DOHH2 (cell line): Measurements from ENCODE around the gene LUZP1.
A peak's percentile ranks its signal among the peaks of the same experiment; 100 is the strongest.

ENCODE experiments used
- H3F3A ChIP-seq: fragments of 200-600 bp; sonication (generic), shearing (Covaris generic); 2 replicates; pipeline ENCODE4 v1.6.0; 2016; ENCODE audit warnings: antibody characterized with exemption, mild to moderate bottlenecking; ENCODE audit not compliant: control insufficient read depth, insufficient read depth
- H3K27ac ChIP-seq: fragments of 200-600 bp; sonication (generic); 2 replicates; pipeline ENCODE4 v1.5.1; 2014; ENCODE audit warnings: low read depth, mild to moderate bottlenecking, low read length, moderate library complexity
- H3K27me3 ChIP-seq: fragments of 200-600 bp; sonication (generic); 2 replicates; pipeline ENCODE4 v1.6.1; 2014; ENCODE audit warnings: mild to moderate bottlenecking, low read length, mixed read lengths; ENCODE audit not compliant: control insufficient read depth
- H3K36me3 ChIP-seq: fragments of 200-600 bp; sonication (generic); 2 replicates; pipeline ENCODE4 v1.6.1; 2014; ENCODE audit warnings: mild to moderate bottlenecking, low read length, moderate library complexity, mixed read lengths; ENCODE audit not compliant: control insufficient read depth
- H3K4me1 ChIP-seq: fragments of 200-600 bp; sonication (generic); 2 replicates; pipeline ENCODE4 v1.6.1; 2014; ENCODE audit warnings: mild to moderate bottlenecking, low read length, mixed read lengths; ENCODE audit not compliant: control insufficient read depth
- H3K4me2 ChIP-seq: fragments of 200-600 bp; sonication (generic); 2 replicates; pipeline ENCODE4 v1.6.0; 2014; ENCODE audit warnings: mild to moderate bottlenecking, low read length, moderate library complexity
- H3K4me3 ChIP-seq: fragments of 200-600 bp; sonication (generic); 2 replicates; pipeline ENCODE4 v1.5.1; 2014; ENCODE audit warnings: mild to moderate bottlenecking, low read length, mixed read lengths
- H3K79me2 ChIP-seq: fragments of 200-600 bp; sonication (generic); 2 replicates; pipeline ENCODE4 v1.6.1; 2014; ENCODE audit warnings: mild to moderate bottlenecking, low read length, mixed read lengths; ENCODE audit not compliant: control insufficient read depth
- H3K9me2 ChIP-seq: fragments of 200-600 bp; sonication (generic); replicated peaks from 2 replicates; pipeline ENCODE4 v1.6.1; 2014; ENCODE audit warnings: mild to moderate bottlenecking, low read length, mixed read lengths; ENCODE audit not compliant: control insufficient read depth
- H3K9me3 ChIP-seq: fragments of 200-600 bp; sonication (generic); 2 replicates; pipeline ENCODE4 v1.6.1; 2014; ENCODE audit warnings: antibody characterized with exemption, low read length, mixed read lengths; ENCODE audit not compliant: control insufficient read depth, insufficient read depth
- H4K20me1 ChIP-seq: fragments of 200-600 bp; sonication (generic); 2 replicates; pipeline ENCODE4 v1.6.0; 2014; ENCODE audit warnings: low read depth, mild to moderate bottlenecking, antibody characterized with exemption, low read length, moderate library complexity; ENCODE audit not compliant: control insufficient read depth, insufficient read depth
- EZH2phosphoT487 ChIP-seq: fragments of 200-600 bp; sonication (generic); IDR thresholded peaks from 2 replicates; pipeline ENCODE4 v1.6.1; 2017; ENCODE audit warnings: borderline replicate concordance, mild to moderate bottlenecking, antibody characterized with exemption, low read length, moderate library complexity, mixed read lengths
- TF ChIP-seq, protein P1 (sequence below): fragments of 200-600 bp; sonication (generic); IDR thresholded peaks from one replicate; pipeline ENCODE4 v1.5.1; 2014; ENCODE audit warnings: antibody characterized with exemption, mild to moderate bottlenecking, low read depth, low read length; ENCODE audit not compliant: poor library complexity, severe bottlenecking

LUZP1 gene

DNA sequence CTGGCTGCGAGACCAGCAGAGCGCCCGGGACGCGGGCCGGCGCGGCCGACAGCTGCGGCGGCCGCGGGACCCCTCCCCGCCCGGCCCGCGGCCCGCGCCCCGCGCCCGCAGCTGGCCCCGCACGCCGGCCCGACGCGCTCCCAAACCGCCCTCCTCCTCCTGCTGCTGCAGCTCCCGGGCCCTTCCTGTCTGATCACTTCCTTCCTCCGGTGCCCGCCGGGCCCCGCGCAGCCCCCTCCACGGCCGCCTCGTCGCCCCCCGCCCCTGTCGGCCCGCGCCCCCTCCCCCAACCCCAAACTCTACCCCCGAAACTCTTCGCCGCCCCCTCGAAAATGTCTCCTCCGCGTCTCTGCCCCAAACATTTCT lies 594 bp downstream of the LUZP1 start:
- Histone ChIP-seq H3K79me2 (peaks cover 51% of the 10 kb centered on the region), H3K4me3 (peak overlapping the region; percentile 78), H3K9me3 (no peaks in the 10 kb centered on the region), H3K9me2 (no peaks in the 10 kb centered on the region), H3F3A (peaks cover 7% of the 10 kb centered on the region; the same call in 1 of the 2 replicates), H3K4me2 (peak overlapping the region; percentile 71), H3K36me3 (no peaks in the 10 kb centered on the region), H4K20me1 (0 out of 2 replicates have a peak, but pooled peaks cover 11% of the 10 kb centered on the region), H3K27me3 (no peaks in the 10 kb centered on the region), H3K27ac (peak overlapping the region; percentile 39), H3K4me1 (peaks cover 32% of the 10 kb centered on the region)
- no peak for TF ChIP-seq EZH2phosphoT487
- TF ChIP-seq, protein P1, sequence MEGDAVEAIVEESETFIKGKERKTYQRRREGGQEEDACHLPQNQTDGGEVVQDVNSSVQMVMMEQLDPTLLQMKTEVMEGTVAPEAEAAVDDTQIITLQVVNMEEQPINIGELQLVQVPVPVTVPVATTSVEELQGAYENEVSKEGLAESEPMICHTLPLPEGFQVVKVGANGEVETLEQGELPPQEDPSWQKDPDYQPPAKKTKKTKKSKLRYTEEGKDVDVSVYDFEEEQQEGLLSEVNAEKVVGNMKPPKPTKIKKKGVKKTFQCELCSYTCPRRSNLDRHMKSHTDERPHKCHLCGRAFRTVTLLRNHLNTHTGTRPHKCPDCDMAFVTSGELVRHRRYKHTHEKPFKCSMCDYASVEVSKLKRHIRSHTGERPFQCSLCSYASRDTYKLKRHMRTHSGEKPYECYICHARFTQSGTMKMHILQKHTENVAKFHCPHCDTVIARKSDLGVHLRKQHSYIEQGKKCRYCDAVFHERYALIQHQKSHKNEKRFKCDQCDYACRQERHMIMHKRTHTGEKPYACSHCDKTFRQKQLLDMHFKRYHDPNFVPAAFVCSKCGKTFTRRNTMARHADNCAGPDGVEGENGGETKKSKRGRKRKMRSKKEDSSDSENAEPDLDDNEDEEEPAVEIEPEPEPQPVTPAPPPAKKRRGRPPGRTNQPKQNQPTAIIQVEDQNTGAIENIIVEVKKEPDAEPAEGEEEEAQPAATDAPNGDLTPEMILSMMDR: no peak

DNA sequence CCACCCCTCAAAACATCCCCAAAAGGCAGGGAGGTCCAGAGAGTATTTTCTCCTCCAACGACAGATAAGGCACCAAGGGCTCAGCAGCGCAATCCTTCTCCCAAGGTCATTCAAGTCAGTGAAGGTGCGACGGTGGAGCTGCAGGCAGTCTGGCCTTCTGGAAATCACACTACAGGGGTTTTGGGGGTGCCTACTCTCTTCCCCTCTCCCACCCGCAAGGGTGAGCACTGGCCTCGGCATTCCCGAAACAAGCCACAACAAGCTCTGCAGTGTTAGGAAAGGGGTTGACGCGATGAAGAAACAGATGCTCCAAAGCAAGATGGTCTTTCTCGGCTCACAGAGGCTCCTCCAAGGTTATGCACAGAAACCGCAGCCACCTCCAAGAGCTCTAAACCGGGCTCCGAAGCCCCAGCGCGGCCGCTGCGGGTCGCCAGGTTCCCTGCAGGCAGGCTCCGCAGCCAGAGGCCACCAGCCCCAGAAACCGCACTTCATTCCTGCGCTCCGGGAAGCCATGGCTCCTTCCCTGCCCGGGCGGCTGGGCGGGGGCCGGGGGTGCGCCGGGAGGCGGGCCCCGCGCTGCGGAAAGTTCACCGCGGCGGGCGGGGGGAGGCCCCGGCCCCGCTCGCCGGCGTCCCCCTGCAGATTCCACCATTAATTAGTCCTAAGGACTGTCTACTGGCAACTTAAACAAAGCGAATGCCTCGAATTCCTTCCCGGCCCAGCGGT lies 1.1 kb downstream of the LUZP1 start:
- Histone ChIP-seq H3K4me3 (peak overlapping the region; percentile 78), H4K20me1 (0 out of 2 replicates have a peak, but pooled peaks cover 11% of the 10 kb centered on the region), H3K9me3 (no peaks in the 10 kb centered on the region), H3K4me1 (peaks cover 32% of the 10 kb centered on the region), H3K27me3 (no peaks in the 10 kb centered on the region), H3K36me3 (no peaks in the 10 kb centered on the region), H3K9me2 (no peaks in the 10 kb centered on the region), H3K4me2 (peak overlapping the region; percentile 71), H3F3A (peaks cover 7% of the 10 kb centered on the region; the same call in 1 of the 2 replicates), H3K27ac (no peak overlapping the region), H3K79me2 (peaks cover 56% of the 10 kb centered on the region)
- TF ChIP-seq, protein P1: no peak
- TF ChIP-seq EZH2phosphoT487: no peak

DNA sequence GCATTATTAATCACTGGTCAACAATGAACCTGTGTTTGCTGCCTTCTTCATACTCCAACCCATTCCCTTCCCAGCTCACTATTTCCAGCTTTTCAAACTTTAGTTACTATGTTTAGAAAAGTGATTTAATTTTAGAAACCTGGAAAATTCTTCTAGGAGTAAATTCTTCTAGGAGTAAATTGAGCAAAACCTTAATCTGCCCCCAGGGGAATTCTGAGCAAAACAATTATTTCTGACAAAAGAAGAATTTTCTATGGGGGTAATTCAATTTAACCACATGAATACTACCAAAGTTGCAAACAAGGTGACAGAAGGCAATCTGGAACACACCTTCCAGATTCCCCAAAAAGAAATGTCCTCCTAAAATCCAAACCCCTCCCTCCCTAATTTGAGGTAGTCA lies 1.8 kb downstream of the LUZP1 start:
- H3K4me3 ChIP-seq: peak overlapping the region; percentile 78
- H3K27me3 ChIP-seq: no peaks in the 10 kb centered on the region
- peak overlapping the region; percentile 71 for H3K4me2 ChIP-seq
- no peak for TF ChIP-seq EZH2phosphoT487
- peaks cover 61% of the 10 kb centered on the region for H3K79me2 ChIP-seq
- H3K27ac ChIP-seq: no peak overlapping the region
- no peaks in the 10 kb centered on the region for H3K9me3 ChIP-seq
- H4K20me1 ChIP-seq: 0 out of 2 replicates have a peak, but pooled peaks cover 11% of the 10 kb centered on the region
- no peaks in the 10 kb centered on the region for H3K9me2 ChIP-seq
- H3F3A ChIP-seq: peaks cover 7% of the 10 kb centered on the region; the same call in 1 of the 2 replicates
- no peaks in the 10 kb centered on the region for H3K36me3 ChIP-seq
- peaks cover 30% of the 10 kb centered on the region for H3K4me1 ChIP-seq

DNA sequence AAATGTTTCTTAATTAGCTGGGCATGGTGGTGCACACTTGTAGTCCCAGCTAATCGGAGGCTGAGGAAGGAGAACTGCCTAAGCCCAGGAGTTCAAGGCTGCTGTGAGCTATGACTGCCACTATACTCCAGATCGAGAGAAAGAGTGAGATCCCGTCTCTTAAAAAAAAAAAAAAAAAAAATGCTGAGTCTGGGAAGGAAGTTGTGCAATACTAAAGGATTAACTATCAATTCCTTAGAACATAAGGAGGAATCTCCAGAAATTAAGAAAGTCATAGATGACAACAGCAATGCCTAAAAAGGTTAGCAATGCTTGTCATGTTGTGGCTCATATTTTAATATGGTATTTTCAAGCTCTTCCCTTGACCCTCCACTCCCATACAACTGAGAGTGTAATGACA lies 5.3 kb downstream of the LUZP1 start:
- Histone ChIP-seq H3K4me3 (no peak overlapping the region), H3K27me3 (no peaks in the 10 kb centered on the region), H3K36me3 (no peaks in the 10 kb centered on the region), H3K9me2 (no peaks in the 10 kb centered on the region), H3K4me1 (peaks cover 7% of the 10 kb centered on the region), H4K20me1 (0 out of 2 replicates have a peak, but pooled peaks cover 11% of the 10 kb centered on the region), H3K9me3 (no peaks in the 10 kb centered on the region), H3K79me2 (peaks cover 88% of the 10 kb centered on the region), H3K4me2 (no peak overlapping the region), H3K27ac (no peak overlapping the region), H3F3A (0 out of 2 replicates have a peak, but pooled peaks cover 4% of the 10 kb centered on the region)
- TF ChIP-seq EZH2phosphoT487: no peak
- TF ChIP-seq, protein P1: no peak
